ENCODE data around the gene PLA2G2C. TPM values are rescaled to one million over a fixed set of nuclear protein-coding genes. Genes with fewer than 3 reads are reported as not detected.

PLA2G2C gene
- total and polyA plus RNA-seq, 2 donors (not counting 3 experiments of a cell fraction or from before 2014, with no cell fraction given), result not detected

- dilution Hi-C loops (cut with MboI; ENCODE audit: extremely low pct_ligation_motif_present, low sequenced_read_pairs) (no loop called here), intact Hi-C loops (cut with micrococcal nuclease) (no loop called here)
- H3K36me3 ChIP-seq (ENCODE audit: control insufficient read depth in 2 of 2, extremely low read depth in 1 of 2, insufficient read depth in 2 of 2, low read length in 2 of 2), result no peaks in the 10 kb centered on the region
- H3K27ac ChIP-seq (ENCODE audit: insufficient read depth, low read depth, low read length), result no peak overlapping the region
- TF ChIP-seq EZH2 (IDR thresholded peaks at IDR 0.05; ENCODE audit: borderline replicate concordance, low read depth, low read length, severe bottlenecking) (no peak), FOS (IDR thresholded peaks at IDR 0.05; ENCODE audit: borderline replicate concordance, insufficient read depth, low read length) (no peak), POLR2AphosphoS5 (IDR thresholded peaks at IDR 0.05; ENCODE audit: insufficient read depth, low read depth, low read length) (no peak), POLR2A (IDR thresholded peaks at IDR 0.05; ENCODE audit: low read depth, low read length) (no peak)
- TF ChIP-seq, protein P1, sequence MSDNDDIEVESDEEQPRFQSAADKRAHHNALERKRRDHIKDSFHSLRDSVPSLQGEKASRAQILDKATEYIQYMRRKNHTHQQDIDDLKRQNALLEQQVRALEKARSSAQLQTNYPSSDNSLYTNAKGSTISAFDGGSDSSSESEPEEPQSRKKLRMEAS (IDR thresholded peaks at IDR 0.05; ENCODE audit: insufficient read depth, insufficient read length), result no peak
- DNase-seq (ENCODE audit: low read depth, low spot score), result no peak
- H4K20me1 ChIP-seq (replicated peaks; ENCODE audit: control insufficient read depth, extremely low read depth, insufficient read depth, low read length), result no peaks in the 10 kb centered on the region
- no peaks in the 10 kb centered on the region for H3K79me2 ChIP-seq (ENCODE audit: control insufficient read depth, insufficient read depth, low read length)
- no peak overlapping the region for H3K4me3 ChIP-seq (replicated peaks in 1 of 3; ENCODE audit: insufficient read depth in 1 of 3, low read depth in 1 of 3, low read length in 3 of 3)
- CTCF ChIA-PET, result interaction anchor here (0.8 to 2.2 kb wide), 3 partner anchors 33 to 231 kb away, joined by 3 to 9 read pairs (median 4); no protein-coding TSS in a partner anchor
- H3K27me3 ChIP-seq (ENCODE audit: control insufficient read depth in 2 of 2, insufficient read depth in 2 of 2, low read length in 2 of 2), result no peaks in the 10 kb centered on the region
- FAIRE-seq, result no peak
- no peak overlapping the region for H3K9ac ChIP-seq (replicated peaks; ENCODE audit: extremely low read depth, insufficient read depth, low read length)
- BruUV-seq (replicated peaks), result no TSS peak
- POLR2A ChIA-PET, result no interaction called here
- no peak overlapping the region for H3K4me2 ChIP-seq (ENCODE audit: insufficient read depth, low read length)
- H3K9me3 ChIP-seq (replicated peaks; ENCODE audit: control insufficient read depth, insufficient read depth, low read length), result no peaks in the 10 kb centered on the region
- peaks cover 14% of the 10 kb centered on the region for H3K4me1 ChIP-seq (ENCODE audit: control insufficient read depth, extremely low read depth, insufficient read depth, low read length)
- H3K9me1 ChIP-seq (replicated peaks; ENCODE audit: control insufficient read depth, extremely low read depth, insufficient read depth, low read length), result no peaks in the 10 kb centered on the region
- no peak overlapping the region for H2AFZ ChIP-seq (ENCODE audit: low read depth, low read length)
Observed at GRCh38 chr1:20114021-20114648, 72.2 kb downstream of the PLA2G2C start.

Other genes with a start within 250 kb of the PLA2G2C start
- not detected in 2 replicates for gene PLA2G2A, start 206.9 kb downstream of the PLA2G2C start, total RNA-seq
- gene PLA2G2A, start 206.9 kb downstream of the PLA2G2C start, polyA plus RNA-seq, result not detected in 2 replicates
- gene PLA2G5, start 116.3 kb downstream of the PLA2G2C start, total RNA-seq, result not detected in 2 replicates
- 0.06 TPM in 1 of 2 replicates, not detected in the other for gene PLA2G5, start 116.3 kb downstream of the PLA2G2C start, polyA plus RNA-seq
- gene PLA2G2D, start 67.0 kb downstream of the PLA2G2C start, total RNA-seq, result not detected in 2 replicates
- gene PLA2G2D, start 67.0 kb downstream of the PLA2G2C start, polyA plus RNA-seq, result not detected in 2 replicates
- gene PLA2G2F, start 47.2 kb downstream of the PLA2G2C start, total RNA-seq, result not detected in 2 replicates
- not detected in 2 replicates for gene PLA2G2F, start 47.2 kb downstream of the PLA2G2C start, polyA plus RNA-seq
- not detected in 2 replicates for gene UBXN10, start 422 bp downstream of the PLA2G2C start, total RNA-seq
- not detected in 2 replicates for gene UBXN10, start 422 bp downstream of the PLA2G2C start, polyA plus RNA-seq
- not detected in 2 replicates for gene VWA5B1, start 104.4 kb upstream of the PLA2G2C start, total RNA-seq
- gene VWA5B1, start 104.4 kb upstream of the PLA2G2C start, polyA plus RNA-seq, result not detected in 2 replicates

Data from endothelial cell of umbilical vein (primary cell).